ENCODE measurements around the gene CCDC149.
"Not testable (repeated sequence)": the region's sequence is repeated elsewhere in the genome, so short reads cannot be mapped to it uniquely, and the experiment has no call there.

The CCDC149 gene

DNA sequence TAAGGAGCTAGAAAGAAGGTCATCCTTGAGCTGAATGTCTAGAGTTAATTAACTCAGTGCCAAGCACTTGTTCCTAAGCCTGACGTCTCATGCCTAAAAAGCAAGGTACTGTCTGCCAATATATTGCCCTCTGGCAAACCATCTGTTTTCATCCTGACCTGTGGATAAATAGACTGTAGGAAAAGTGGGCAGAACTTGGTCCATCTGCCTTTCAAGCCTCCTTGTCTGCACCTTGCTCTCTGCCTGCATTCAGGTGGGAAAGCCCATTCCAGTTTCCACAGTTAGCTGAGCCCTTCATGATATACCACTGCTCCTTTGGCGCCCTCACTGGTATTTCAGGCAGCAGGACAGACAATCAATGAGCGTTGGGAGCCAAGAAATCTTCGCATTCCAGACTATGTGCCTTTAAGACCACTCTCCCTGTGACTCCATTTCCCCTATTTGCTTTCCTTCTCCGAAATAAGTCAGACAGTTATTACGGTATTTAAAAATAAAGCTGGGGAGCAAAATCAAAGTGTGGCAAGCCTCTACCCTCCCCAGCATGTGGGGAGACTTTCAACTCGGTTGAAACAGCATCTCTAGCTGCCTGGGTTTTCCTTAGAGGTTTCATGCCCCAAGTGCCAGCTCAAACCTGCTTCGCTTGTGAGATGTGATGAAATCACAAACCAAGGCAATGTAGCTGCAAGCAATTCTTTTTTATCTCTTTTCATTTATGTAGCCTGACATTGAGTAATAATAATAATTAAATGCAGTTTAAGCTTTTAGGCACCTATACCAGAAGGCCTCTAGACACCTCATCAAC is 2.5 kb upstream of the CCDC149 start:
- no peak for DNase-seq

DNA sequence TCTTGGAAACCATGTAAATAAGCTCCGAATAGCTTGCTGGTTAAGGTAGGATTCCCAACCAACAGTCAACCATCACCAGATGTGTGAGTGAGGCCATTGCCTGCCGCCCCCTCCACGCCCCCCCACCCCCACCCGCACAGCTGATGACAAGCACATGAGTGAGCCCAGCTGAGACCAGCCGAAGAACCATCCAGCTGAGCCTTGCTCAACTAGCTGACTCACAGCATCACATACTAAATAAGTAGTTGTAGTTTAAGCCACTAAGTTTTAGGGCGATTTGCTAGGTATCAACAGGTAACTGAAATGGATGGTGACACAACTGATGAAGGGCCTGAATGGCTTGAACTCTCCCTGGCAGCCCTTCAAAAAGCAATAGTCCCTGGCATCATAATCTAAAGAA is 1.6 kb upstream of the CCDC149 start:
- no peak for DNase-seq

DNA sequence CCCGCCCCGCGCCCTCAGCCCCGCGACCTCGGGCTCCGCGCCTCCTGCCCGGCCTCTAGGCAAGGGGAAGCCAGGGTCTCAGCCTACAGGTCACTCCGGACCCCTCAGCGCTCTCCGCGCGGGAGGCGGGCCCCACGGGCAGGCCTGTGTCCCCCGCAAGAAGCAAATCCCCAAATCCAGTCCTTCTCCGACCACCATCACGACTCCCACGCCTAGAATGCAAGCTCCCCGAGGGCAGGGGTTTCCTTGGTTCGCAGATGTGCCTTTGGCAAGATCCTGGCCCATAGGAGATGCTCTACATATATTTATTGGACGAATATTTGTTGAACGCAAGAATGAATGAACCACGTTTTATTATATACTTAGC is 260 bp upstream of the CCDC149 start:
- DNase-seq, result peak in 1 of 2 donors; percentile 34

DNA sequence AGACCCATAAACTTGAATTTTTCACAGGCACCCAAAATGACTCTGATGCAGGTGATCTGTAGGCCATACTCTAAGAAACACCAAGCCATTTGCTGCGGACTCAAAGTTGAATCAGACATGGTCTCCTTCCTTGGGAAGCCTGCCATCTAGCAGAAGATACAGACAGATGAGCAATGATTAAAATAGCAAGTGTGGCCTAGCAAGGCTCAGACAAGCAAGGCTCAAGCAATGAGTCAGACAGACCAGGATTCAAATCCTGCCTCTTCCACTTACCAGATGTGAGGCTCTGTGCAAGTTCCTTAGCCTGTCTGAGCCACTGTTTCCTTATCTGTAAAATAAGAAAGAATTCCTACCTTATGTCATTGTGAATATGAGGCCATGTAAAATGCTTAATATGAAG is 2.3 kb downstream of the CCDC149 start:
- no peak for DNase-seq

DNA sequence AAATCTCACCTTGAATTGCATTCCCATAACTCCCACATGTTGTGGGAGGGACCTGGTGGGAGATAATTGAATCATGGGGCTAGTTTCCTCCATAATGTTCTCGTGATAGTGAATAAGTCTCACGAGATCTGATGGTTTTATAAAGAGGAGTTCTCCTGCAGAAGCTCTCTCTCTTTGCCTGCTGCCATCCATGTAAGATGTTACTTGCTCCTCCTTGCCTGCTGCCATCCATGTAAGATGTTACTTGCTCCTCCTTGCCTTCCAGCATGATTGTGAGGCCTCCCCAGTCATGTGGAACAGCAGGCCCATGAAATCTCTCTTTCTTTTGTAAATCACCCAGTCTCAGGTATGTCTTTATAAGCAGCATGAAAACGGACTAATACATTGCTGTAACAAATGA is 3.2 kb downstream of the CCDC149 start:
- not testable (repeated sequence) for DNase-seq

DNA sequence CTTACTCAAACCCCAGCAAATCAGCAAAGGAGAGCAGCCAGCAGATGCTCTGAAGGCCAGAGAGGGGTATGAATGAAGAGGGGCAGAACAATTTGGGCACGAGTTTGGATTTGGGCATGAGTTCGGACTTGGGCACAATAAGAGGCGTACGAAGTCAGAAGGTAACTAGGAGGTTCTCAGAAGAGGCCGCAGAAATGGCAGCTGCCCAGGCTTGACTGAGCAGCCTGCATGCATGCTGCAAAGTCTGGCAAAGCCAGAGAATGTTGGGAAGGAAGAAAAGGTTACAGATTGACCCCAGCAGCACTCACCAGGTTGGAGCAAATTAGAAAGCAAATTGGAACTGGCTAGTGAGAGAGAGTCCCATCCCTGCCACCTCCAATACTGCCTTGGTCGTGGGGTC is 15.2 kb downstream of the CCDC149 start:
- DNase-seq, result no peak

DNA sequence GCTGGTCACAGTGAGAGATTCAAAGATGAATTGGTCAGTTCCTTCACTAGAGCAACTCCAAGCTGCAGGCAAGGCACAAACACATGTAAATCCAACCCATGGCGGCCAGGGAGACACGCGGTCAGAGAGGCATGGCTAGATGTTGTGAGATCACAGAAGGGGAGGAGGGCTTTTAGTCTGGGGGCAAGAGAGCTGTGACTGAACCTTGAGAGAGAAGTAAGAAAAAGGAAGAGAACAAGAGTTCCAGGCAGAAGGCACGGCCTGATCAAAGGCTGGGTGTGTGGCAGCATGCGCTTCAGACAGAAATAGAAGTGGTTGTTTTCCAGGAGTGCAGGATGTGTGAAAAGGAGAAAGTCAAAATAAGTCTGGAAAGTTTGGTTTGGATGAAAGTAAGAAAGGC is 15.9 kb downstream of the CCDC149 start:
- DNase-seq, result no peak

DNA sequence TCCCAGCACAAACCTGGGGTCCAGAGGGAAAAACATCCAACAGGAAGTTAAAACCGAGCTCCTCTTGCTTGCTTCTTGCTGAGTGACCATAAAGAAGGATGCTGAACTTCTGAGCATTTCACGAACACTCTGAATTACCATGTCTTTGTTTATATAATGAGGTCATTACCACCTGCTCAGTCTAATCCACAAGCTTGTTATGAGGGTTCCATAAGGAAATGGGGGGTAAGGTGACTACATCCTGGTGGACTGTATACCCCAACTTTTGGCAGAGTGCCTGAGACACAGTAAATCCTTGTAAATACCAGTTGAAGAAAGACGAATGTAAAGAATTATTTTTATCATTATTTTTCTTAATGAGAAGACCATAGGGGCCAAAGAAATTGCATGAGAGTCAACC is 16.8 kb downstream of the CCDC149 start:
- no peak for DNase-seq

DNA sequence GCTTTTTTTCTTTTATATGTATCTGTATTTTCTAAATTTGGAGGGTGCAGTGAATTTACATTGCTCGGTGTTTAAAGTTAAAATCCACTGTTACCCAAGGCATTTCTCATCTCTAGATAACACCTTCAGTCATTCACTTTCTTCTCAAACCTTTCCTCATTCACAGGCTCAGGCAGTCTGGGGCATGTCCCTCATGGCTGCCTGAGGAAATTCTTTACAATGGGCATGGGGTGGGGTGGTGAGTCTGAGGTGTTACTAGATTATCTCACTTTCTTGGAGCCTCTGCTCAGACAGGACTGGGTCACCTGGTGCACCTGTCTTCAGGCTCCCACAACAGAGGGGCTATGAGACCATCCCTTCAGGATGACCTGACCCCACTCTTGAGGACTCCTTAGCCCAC is 17.4 kb downstream of the CCDC149 start:
- DNase-seq, result no peak

DNA sequence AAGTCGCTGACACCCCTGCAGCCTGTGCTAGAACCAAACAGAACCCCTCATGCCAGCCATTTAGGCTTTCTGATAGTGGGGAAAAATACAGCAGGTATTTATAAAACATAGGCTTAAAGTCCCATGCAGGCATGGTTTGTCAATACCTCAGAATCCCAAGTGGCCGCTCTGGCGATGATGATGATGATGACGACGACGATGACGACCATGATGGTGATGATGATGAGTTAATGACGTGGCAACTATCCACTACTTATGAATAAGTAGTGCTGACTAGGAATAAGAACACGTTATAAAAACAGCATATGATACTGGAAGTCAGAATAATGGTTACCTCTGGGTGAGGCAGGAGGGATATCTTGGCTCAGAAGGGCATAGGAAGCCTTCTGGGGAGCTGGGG is 18.0 kb downstream of the CCDC149 start:
- DNase-seq, result no peak

DNA sequence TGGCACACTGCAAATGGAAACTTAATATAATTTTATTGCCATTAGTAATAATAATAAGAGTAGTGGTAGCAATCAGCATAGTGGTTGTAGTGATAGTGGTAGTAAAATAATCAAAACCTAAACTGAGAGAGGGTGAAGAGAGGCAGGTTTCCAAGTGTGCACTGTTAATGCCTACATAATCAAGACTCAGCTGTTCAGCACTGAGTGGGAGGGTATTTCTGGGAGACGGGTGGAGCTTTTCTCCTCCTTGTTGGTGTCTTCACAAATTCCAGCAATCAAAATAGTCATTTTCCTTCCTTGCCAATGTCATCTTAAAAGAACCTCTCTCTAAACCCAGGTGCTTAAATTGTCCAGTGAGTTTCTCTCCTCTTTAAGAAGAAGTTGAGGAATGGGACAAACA is 18.6 kb downstream of the CCDC149 start:
- DNase-seq, result no peak

DNA sequence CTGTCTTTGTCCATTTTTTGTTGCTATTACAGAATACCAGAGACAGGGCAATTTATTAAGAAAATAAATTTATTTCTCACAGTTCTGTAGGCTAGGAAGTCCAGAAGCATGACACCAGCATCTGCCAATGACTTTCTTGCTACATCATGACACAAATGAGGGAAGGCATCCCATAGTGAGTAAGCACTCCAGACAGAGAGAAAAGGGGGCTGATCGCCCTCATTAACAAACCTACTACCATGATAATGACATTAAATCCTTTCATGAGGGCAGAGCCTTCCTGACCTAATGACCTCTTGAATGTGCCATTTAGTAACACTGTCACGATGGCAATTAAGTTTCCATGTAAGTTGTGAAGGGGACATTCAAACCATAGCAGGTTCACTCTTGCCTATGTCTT is 20.1 kb downstream of the CCDC149 start:
- no peak for DNase-seq

DNA sequence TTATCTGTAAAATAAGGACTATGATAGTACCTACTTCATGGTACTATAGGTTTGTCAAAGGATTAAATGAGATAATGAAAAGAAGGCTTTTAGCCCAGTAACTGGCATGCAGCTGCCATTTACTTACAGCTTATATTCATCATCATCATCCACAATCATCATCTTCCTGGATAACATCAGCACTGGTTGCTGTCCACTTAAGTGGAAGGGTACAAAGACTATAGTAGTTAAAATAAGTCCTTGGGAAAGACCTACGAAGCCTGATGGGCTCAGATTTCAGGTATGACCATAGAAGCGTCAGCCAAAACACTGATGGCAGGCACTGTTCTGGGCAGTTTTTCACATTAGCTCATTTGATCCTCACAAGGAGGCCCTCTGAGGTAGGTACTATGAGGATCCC is 20.6 kb downstream of the CCDC149 start:
- DNase-seq, result no peak

DNA sequence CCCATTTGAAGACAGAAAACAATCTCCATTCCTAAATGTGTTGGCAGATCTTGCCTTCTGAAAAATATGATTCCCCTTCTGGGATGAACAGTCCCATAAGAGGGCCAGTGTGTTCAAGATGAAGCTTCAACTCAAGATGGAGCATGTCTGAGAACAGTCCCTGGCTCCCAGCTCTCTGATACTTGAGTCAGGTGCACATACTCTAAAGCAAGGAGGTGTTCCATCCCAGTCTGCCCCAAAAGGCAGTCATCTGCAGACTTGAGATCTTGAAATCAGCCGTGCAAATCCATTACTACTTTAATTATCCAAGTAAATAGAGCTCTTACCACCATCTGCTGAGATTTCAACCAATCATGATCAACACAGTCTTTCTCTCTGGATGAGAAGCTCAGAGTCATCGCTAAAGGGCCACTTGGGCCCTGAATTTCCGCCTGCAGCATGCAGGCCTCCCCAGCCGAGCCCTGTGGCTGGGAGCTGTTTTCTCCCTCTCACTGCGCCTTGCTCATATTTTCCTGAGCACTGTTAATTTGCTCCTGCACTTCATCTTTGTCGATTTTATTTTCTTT is 22.2 kb downstream of the CCDC149 start:
- DNase-seq, result no peak

DNA sequence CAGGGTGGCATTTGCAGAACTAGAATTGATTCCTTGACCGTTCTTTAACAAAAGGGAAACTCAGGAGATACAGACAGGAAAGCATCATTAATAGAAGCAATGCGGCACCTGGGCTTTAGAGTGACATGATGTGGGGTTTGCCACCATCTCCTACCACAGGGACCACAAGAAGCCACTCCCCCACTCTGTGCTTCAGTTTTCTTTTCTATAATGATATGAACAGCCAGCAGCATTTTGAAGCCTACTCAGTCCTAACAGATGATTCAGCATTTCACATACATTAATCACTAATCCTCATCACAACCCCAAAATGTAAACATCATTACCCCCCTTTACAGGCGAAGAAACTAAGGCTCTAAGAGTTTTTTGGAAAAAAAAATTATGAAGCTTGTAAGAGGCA is 22.9 kb downstream of the CCDC149 start:
- DNase-seq, result no peak

DNA sequence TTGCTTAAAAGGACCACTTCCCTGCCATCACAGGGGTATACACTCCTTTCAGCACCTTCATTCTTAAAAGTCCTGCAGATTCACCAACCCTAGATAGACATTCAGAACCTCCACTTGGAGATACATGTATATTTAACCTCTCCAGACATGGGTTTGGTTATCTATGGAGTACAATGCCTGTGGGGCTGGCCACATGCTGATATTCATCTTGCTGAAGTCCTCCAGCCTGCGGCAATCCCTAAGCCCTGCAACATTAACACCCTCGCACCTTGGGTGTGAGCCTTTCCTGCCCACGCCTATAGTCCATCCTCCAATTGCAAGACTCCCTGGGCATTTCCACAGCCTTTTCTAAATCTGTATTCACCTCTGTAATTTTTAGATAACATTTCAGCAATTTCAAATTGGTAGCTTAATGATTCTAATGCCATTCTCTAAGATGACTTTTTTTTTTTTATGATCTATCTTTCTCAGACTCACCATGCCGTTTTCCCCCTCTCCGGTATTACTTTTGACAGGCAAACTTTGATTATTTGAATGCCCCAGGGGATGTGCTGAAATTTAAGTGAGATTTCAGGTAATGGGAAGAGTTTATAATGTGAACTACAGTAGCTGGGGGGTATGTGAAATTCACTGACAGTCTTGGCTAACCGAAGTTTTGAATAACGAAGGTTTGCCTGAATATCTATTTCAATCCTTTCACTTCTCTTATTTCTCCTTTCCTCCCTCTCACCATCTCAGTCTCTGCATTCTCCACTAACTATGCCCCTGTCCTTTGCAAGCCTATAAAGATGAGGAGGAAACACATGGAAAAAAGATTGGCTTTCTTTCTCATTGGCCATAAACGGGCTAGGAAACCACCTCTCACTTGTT is 24.1 kb downstream of the CCDC149 start:
- no peak for DNase-seq

DNA sequence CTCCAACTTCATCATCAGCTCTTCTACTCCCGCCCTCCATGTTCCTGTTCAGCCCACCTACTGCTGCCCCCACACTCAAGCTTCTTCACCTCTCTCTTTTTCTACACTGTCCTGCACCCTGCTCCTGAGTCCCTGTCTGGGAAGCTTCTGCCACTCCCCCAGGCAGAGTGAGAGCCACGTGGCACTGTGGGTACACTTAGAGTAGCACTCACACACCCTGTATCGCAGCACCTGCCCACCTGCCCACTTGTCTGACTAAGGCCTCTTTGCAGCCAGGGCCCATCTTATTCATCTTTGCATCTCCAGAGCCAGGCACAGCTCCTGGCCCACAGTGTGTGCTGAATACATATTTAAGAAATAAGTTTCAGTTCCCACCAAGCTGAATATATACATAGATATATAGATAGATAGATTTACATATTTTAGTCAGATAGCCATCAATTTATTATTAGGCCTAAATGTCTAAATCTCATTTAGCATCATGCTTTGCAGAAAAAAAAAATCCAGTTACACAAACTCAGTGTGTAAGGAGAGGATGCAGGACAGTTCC is 24.9 kb downstream of the CCDC149 start:
- no peak for DNase-seq

DNA sequence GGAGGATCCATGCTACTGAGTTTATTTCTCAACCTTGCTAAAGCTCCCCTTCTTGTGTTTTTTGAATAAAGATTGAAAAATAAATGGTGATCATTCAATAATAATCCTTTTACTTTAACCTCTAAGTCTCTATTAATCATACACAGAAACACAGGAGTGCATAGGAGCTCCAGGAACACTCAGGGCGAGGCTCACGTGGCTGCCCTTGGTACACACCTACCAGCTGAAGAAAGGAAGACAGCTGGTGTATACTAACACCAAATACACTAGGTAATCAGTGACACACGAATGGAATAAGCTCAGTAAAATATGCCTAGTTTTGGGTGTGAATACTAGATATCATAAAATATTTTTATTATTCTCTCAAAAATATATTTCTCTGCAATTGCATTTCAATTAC is 26.2 kb downstream of the CCDC149 start:
- no peak for DNase-seq

DNA sequence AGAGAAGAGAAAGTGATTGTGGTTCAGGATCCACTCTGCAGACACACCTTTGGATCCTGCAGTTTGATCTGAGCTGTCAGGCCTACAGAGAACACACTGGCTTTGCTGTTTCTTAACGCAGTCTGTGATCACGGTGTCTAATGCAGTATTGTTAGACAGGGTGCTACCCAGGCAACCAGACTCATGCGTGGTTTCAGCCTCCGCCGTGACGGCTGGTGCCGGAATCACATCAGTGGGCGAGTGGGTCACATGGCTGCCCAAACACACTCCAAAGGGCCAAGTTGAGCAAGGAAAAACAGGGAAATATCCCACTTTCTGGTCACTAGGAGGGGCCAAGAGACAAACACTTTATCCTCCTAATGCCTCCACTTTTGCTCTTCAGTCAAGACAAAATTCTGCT is 27.5 kb downstream of the CCDC149 start:
- no peak for DNase-seq

DNA sequence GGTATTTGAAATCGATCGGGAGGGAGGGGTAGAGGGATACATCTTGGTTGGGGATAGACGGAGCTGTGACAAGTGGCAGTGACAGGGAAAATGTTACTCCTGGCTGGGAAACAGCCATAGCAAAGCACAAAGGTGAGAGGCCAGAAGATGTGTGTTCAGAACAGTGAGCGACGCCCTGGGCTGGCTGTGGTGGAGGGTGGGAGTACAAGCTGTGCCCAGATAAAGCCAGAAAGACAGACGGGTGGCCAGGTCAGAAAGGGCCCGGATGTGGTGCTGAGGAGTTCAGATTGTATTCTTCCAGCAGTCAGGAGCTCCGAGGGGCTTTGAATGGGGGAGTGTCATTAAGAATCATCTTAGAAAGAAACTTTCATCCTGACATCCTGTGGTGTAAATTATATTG is 27.9 kb downstream of the CCDC149 start:
- DNase-seq, result no peak

DNA sequence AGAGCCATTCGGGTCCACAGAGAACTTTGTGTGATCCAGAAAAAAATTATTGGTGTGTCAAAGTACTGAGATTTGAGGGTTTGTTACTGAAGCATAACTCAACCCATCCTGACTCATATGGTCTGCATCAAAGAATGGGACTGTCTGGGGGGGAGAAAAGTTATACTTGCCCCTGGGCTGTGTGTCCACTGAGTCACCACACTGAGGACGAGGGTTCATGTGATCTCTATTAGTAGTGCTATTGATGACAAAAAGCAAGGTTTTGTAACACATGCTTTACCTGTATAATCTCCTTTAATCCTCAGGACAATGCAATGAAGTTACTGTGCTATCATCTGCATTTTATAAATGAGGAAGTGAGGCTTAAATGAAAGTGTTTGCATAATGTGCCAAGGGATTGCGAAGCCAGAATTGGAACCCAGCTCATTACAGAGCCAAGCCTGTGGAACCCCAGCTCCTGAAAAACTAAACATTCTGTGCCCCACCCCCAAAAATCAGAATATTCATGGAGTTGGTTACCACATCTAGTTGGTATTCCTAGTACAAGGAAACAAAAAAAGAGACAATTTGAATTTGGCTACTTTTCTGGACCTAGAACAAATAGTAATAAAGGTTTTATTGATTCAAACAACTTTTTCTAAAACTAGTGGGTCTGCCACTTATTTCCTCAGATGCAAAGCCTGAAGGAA is 31.2 kb downstream of the CCDC149 start:
- no peak for DNase-seq

DNA sequence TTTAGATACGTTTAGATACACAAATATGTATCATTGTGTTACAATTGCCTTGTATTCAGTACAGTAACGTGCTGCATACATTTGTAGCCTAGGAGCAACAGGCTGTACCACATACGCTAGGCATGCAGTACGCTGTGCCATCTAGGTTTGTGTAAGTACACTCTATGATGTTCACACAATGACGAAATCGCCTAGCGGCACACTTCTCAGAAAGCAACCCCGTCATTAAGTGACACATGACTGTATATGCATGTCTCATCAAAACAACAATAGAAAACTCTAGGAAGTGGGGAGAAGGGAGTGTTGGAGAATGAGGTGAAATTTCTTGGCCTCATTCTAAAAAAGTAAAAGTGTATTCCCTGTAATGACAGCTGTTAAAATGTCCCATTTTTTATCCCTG is 32.7 kb downstream of the CCDC149 start:
- DNase-seq, result no peak

DNA sequence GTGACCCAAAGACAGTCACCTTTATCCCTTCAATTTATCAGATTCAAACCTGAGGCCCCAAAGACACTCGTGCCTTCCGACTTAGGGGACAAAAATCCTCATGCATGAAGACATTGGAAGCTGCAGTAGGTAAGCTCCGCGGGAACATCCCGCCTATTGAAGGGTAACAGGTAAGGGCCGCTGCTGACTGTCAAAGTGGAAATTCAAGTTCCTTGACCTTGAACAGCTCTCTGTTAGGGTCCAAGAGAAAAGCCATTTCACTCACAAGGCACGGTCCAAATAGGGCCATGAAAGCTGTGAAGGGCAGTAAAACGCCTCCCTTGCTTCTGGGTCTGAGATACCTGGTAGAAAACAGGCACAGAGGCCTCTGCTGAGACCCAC is 34.2 kb downstream of the CCDC149 start:
- no peak for DNase-seq
